Measurements from ENCODE around the gene CDH11.

Gene CDH11

GRCh38 chr16:64919929-64920607 is 201.8 kb downstream of the CDH11 start:
- H3K36me3 ChIP-seq (ENCODE audit: control insufficient read depth, insufficient read depth, low read length) = no peaks in the 10 kb centered on the region
- H3K9me3 ChIP-seq (ENCODE audit: control insufficient read depth, insufficient read depth, low read depth, low read length) = no peaks in the 10 kb centered on the region
- H3K9ac ChIP-seq (ENCODE audit: low read length) = no peak overlapping the region
- no peaks in the 10 kb centered on the region; the same call in 1 of the 2 replicates for H3K27me3 ChIP-seq (ENCODE audit: control insufficient read depth, insufficient read depth, low read length)
- no peak overlapping the region for H3K4me3 ChIP-seq (ENCODE audit: low read depth, low read length)
- no peak overlapping the region for H3K27ac ChIP-seq (ENCODE audit: low read depth, low read length)
- no peaks in the 10 kb centered on the region for H3K4me1 ChIP-seq (ENCODE audit: control insufficient read depth, insufficient read depth, low read length)

GRCh38 chr16:64919141-64919540 is 202.7 kb downstream of the CDH11 start:
- Histone ChIP-seq H3K9ac (ENCODE audit: low read length) (no peak overlapping the region), H3K4me1 (ENCODE audit: control insufficient read depth, insufficient read depth, low read length) (no peaks in the 10 kb centered on the region), H3K27ac (ENCODE audit: low read depth, low read length) (no peak overlapping the region), H3K36me3 (ENCODE audit: control insufficient read depth, insufficient read depth, low read length) (no peaks in the 10 kb centered on the region), H3K27me3 (ENCODE audit: control insufficient read depth, insufficient read depth, low read length) (no peaks in the 10 kb centered on the region; the same call in 1 of the 2 replicates), H3K4me3 (ENCODE audit: low read depth, low read length) (no peak overlapping the region), H3K9me3 (ENCODE audit: control insufficient read depth, insufficient read depth, low read depth, low read length) (no peaks in the 10 kb centered on the region)

GRCh38 chr16:64916051-64916450 is 205.8 kb downstream of the CDH11 start:
- Histone ChIP-seq H3K4me1 (ENCODE audit: control insufficient read depth, insufficient read depth, low read length) (no peaks in the 10 kb centered on the region), H3K9ac (ENCODE audit: low read length) (no peak overlapping the region), H3K27me3 (ENCODE audit: control insufficient read depth, insufficient read depth, low read length) (no peaks in the 10 kb centered on the region), H3K27ac (ENCODE audit: low read depth, low read length) (no peak overlapping the region), H3K36me3 (ENCODE audit: control insufficient read depth, insufficient read depth, low read length) (no peaks in the 10 kb centered on the region), H3K9me3 (ENCODE audit: control insufficient read depth, insufficient read depth, low read depth, low read length) (no peaks in the 10 kb centered on the region), H3K4me3 (ENCODE audit: low read depth, low read length) (no peak overlapping the region)

GRCh38 chr16:64910356-64910755 is 211.5 kb downstream of the CDH11 start:
- Histone ChIP-seq H3K36me3 (ENCODE audit: control insufficient read depth, insufficient read depth, low read length) (no peaks in the 10 kb centered on the region), H3K9me3 (ENCODE audit: control insufficient read depth, insufficient read depth, low read depth, low read length) (no peaks in the 10 kb centered on the region), H3K4me3 (ENCODE audit: low read depth, low read length) (no peak overlapping the region), H3K9ac (ENCODE audit: low read length) (no peak overlapping the region), H3K4me1 (ENCODE audit: control insufficient read depth, insufficient read depth, low read length) (peaks cover 8% of the 10 kb centered on the region; the same call in 1 of the 2 replicates), H3K27me3 (ENCODE audit: control insufficient read depth, insufficient read depth, low read length) (no peaks in the 10 kb centered on the region), H3K27ac (ENCODE audit: low read depth, low read length) (no peak overlapping the region)

DNA sequence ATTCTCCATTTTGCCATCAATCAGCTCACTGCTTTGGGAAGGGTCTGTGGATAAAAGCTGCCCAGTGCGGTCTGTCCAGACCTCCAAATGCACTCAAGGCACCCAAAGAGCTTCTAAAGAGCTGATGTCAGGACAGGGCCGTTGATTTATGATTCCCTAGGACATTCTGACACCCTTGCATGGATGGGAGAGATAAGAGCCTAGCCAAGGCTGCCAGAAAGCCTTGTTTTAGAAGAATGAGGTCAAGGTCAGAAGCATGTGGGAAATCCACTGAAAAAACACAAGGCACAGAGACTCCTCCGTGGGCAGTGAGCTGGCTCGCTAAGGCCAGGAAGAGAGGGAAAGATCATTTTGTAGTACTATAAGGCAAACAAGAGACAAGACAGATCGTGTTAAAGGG is 214.0 kb downstream of the CDH11 start:
- no peaks in the 10 kb centered on the region for H3K27me3 ChIP-seq (ENCODE audit: control insufficient read depth, insufficient read depth, low read length)
- H3K27ac ChIP-seq (ENCODE audit: low read depth, low read length) = no peak overlapping the region
- no peak overlapping the region for H3K4me3 ChIP-seq (ENCODE audit: low read depth, low read length)
- H3K9me3 ChIP-seq (ENCODE audit: control insufficient read depth, insufficient read depth, low read depth, low read length) = no peaks in the 10 kb centered on the region
- no peak overlapping the region for H3K9ac ChIP-seq (ENCODE audit: low read length)
- H3K4me1 ChIP-seq (ENCODE audit: control insufficient read depth, insufficient read depth, low read length) = peaks cover 8% of the 10 kb centered on the region; the same call in 1 of the 2 replicates
- H3K36me3 ChIP-seq (ENCODE audit: control insufficient read depth, insufficient read depth, low read length) = no peaks in the 10 kb centered on the region

GRCh38 chr16:64903770-64904169 is 218.1 kb downstream of the CDH11 start:
- H3K36me3 ChIP-seq (ENCODE audit: control insufficient read depth, insufficient read depth, low read length) = no peaks in the 10 kb centered on the region
- H3K4me1 ChIP-seq (ENCODE audit: control insufficient read depth, insufficient read depth, low read length) = no peaks in the 10 kb centered on the region
- no peaks in the 10 kb centered on the region for H3K9me3 ChIP-seq (ENCODE audit: control insufficient read depth, insufficient read depth, low read depth, low read length)
- H3K4me3 ChIP-seq (ENCODE audit: low read depth, low read length) = no peak overlapping the region
- H3K27ac ChIP-seq (ENCODE audit: low read depth, low read length) = no peak overlapping the region
- no peaks in the 10 kb centered on the region for H3K27me3 ChIP-seq (ENCODE audit: control insufficient read depth, insufficient read depth, low read length)
- H3K9ac ChIP-seq (ENCODE audit: low read length) = no peak overlapping the region

- H3K9me3 ChIP-seq (ENCODE audit: control insufficient read depth, insufficient read depth, low read depth, low read length) = no peaks in the 10 kb centered on the region
- no peaks in the 10 kb centered on the region for H3K27me3 ChIP-seq (ENCODE audit: control insufficient read depth, insufficient read depth, low read length)
- no peak overlapping the region for H3K27ac ChIP-seq (ENCODE audit: low read depth, low read length)
- no peaks in the 10 kb centered on the region for H3K36me3 ChIP-seq (ENCODE audit: control insufficient read depth, insufficient read depth, low read length)
- H3K4me3 ChIP-seq (ENCODE audit: low read depth, low read length) = no peak overlapping the region
- H3K9ac ChIP-seq (ENCODE audit: low read length) = no peak overlapping the region
- no peaks in the 10 kb centered on the region for H3K4me1 ChIP-seq (ENCODE audit: control insufficient read depth, insufficient read depth, low read length)
These were observed 221.3 kb downstream of the CDH11 start for GRCh38 chr16:64900517-64900916.

- no peaks in the 10 kb centered on the region; the same call in 1 of the 2 replicates for H3K27me3 ChIP-seq (ENCODE audit: control insufficient read depth, insufficient read depth, low read length)
These were observed 221.8 kb downstream of the CDH11 start for GRCh38 chr16:64900019-64900418.

GRCh38 chr16:64898159-64898558 is 223.7 kb downstream of the CDH11 start:
- Histone ChIP-seq H3K4me1 (ENCODE audit: control insufficient read depth, insufficient read depth, low read length) (no peaks in the 10 kb centered on the region), H3K36me3 (ENCODE audit: control insufficient read depth, insufficient read depth, low read length) (no peaks in the 10 kb centered on the region), H3K27ac (ENCODE audit: low read depth, low read length) (no peak overlapping the region), H3K4me3 (ENCODE audit: low read depth, low read length) (no peak overlapping the region), H3K9me3 (ENCODE audit: control insufficient read depth, insufficient read depth, low read depth, low read length) (no peaks in the 10 kb centered on the region), H3K9ac (ENCODE audit: low read length) (no peak overlapping the region), H3K27me3 (ENCODE audit: control insufficient read depth, insufficient read depth, low read length) (no peaks in the 10 kb centered on the region; the same call in 1 of the 2 replicates)

More at GRCh38 chr16:64900019-64900418, 221.8 kb downstream of the CDH11 start:
- H3K36me3 ChIP-seq (ENCODE audit: control insufficient read depth, insufficient read depth, low read length) = no peaks in the 10 kb centered on the region
- H3K9ac ChIP-seq (ENCODE audit: low read length) = no peak overlapping the region
- no peak overlapping the region for H3K4me3 ChIP-seq (ENCODE audit: low read depth, low read length)
- H3K27ac ChIP-seq (ENCODE audit: low read depth, low read length) = no peak overlapping the region
- H3K9me3 ChIP-seq (ENCODE audit: control insufficient read depth, insufficient read depth, low read depth, low read length) = no peaks in the 10 kb centered on the region
- H3K4me1 ChIP-seq (ENCODE audit: control insufficient read depth, insufficient read depth, low read length) = no peaks in the 10 kb centered on the region

Measured in HUES6 (cell line).